SJSA1 (cell line): ENCODE measurements around the gene KCNK10. TPM values are rescaled to one million over a fixed set of nuclear protein-coding genes. Genes with fewer than 3 reads are reported as not detected.

Experiments used
- DNase-seq, 2 experiments: peaks; one replicate each; pipeline ENCODE4 v3.0.0-alpha.2; 2015 to 2020; ENCODE audit warnings: low spot score in 2 of 2, low read depth in 1 of 2
- H3K27ac ChIP-seq: fragments of 250-450 bp; sonication (Bioruptor Pico); 2 replicates; pipeline ENCODE4 v1.5.1; 2020; ENCODE audit warnings: mild to moderate bottlenecking, moderate library complexity
- H3K27me3 ChIP-seq: fragments of 250-450 bp; sonication (Bioruptor Pico); replicated peaks from 2 replicates; pipeline ENCODE4 v1.5.1; 2020; ENCODE audit warnings: mild to moderate bottlenecking, moderate library complexity
- H3K36me3 ChIP-seq: fragments of 250-450 bp; sonication (Bioruptor Pico); 2 replicates; pipeline ENCODE4 v1.5.1; 2020; ENCODE audit warnings: mild to moderate bottlenecking
- H3K4me1 ChIP-seq: fragments of 250-450 bp; sonication (Bioruptor Pico); replicated peaks from 2 replicates; pipeline ENCODE4 v1.6.1; 2021; ENCODE audit warnings: mild to moderate bottlenecking
- H3K4me3 ChIP-seq: fragments of 250-450 bp; sonication (Bioruptor Pico); 2 replicates; pipeline ENCODE4 v1.5.1; 2020; ENCODE audit warnings: mild to moderate bottlenecking
- H3K9me3 ChIP-seq: fragments of 250-450 bp; sonication (Bioruptor Pico); replicated peaks from 2 replicates; pipeline ENCODE4 v1.5.1; 2020; ENCODE audit warnings: mild to moderate bottlenecking
- total RNA-seq: library from RNA; depleted of rRNA; stranded (reverse); fragments of >200 nt; shearing (Covaris generic); gene quantifications from 2 replicates; pipeline ENCODE4 v1.2.3, GENCODE V29; 2014

KCNK10 gene
- total RNA-seq, 1 experiment from 2014 or later = not detected

DNA sequence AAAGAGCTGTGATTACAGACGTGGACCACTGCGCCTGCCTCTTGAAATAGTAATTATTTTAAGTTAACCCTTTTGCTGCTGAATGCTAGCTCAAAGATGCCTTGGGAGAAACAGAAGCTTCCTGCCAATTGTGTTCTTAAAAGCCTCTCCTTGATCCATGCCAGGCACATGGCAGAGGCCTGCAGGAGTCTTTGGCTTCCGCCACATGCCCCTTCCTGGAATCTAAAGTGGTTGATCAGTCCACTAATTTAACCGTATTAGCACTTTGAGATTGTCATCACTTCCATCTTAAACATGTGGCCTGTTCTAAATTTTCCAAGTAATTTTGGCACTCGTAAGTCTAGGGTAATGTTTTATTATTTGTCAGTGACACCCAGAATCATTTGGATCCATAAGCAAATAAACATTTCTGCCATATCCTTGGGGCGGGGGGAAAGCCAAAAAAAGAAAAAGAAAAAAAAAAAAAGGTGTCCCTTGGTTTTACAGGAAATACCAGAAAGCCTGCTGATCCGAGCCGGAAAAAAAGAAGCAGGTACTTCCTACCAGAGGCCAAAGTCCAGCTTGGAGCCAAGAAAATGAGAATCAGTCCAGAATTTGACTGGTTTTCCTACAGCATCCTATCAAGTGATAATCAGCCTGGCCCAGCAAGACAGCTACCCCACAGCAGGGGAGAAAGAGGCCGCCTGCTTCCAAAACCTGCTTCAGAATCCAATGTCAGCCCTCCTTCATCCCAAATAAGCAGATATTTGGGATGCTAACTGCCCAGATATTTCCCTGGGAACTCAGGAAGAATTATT is 104.8 kb downstream of the KCNK10 start:
- Histone ChIP-seq H3K27me3 (no peaks in the 10 kb centered on the region), H3K9me3 (no peaks in the 10 kb centered on the region)
- DNase-seq = no peak

DNA sequence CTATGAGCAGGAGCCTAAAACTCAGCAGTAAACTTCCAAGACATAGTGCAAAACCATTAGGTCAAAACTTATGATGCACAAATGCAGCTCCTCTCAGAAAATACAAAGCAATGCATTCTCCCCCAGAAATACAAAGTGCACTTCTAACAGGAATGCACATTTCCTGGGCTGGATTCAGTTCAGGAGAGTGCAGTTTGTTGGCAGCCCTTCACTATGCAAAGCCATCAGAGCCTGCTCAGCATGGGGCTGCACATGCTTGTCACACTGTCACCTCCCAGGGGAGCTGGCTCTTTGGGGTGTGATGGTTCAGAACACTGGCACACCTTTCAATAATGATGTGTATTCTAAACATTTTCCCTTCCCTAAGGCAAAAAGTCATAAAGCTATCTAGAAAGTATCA is 110.4 kb downstream of the KCNK10 start:
- Histone ChIP-seq H3K4me1 (no peaks in the 10 kb centered on the region), H3K4me3 (no peak overlapping the region), H3K27me3 (no peaks in the 10 kb centered on the region), H3K27ac (no peak overlapping the region), H3K9me3 (no peaks in the 10 kb centered on the region), H3K36me3 (no peaks in the 10 kb centered on the region)
- no peak for DNase-seq

More for the DNA sequence above, 104.8 kb downstream of the KCNK10 start:
- no peak overlapping the region for H3K4me3 ChIP-seq
- no peaks in the 10 kb centered on the region for H3K36me3 ChIP-seq
- no peaks in the 10 kb centered on the region for H3K4me1 ChIP-seq
- no peak overlapping the region for H3K27ac ChIP-seq

DNA sequence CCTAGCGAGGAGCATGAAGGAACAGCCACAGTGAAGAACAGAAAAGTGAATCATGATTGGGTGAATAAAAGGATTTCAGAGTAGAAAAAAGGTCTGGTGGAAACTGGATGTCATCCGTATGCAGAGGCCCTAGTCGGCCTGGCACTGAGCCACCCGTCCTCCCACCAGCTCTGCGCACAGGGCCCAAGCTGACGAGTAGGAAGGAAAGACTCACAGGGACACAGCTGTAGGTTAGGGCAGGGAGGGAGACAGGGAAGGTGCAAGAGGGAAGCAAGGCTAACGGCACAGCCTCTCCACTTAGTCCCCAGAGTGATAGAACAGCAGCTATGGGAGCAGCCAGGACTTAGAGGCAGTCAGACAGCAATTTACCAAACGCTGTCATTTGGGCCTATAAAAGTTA is 112.6 kb downstream of the KCNK10 start:
- H3K36me3 ChIP-seq = no peaks in the 10 kb centered on the region
- H3K27me3 ChIP-seq = no peaks in the 10 kb centered on the region
- no peak for DNase-seq
- no peak overlapping the region for H3K27ac ChIP-seq
- no peaks in the 10 kb centered on the region for H3K9me3 ChIP-seq
- H3K4me1 ChIP-seq = no peaks in the 10 kb centered on the region
- H3K4me3 ChIP-seq = no peak overlapping the region

DNA sequence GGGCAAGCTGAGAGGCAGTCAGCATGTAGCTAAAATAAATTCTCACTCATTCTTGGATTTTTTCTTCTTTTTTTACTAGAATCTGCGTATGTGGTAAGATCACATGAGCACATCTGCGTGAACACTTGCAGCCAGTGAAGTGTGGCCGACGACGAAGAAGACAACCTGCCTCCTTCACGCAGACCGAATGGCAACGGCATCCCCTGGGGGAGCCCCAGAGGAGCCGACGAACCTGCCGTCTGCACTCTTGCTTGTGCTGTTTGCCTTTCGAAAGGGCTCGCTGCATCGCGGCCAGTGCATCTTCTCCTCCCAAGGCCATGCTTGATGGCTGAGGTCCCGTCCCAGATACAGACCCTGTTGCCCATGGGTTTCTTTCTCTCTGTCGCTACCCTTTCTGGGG is 113.8 kb downstream of the KCNK10 start:
- no peaks in the 10 kb centered on the region for H3K27me3 ChIP-seq

DNA sequence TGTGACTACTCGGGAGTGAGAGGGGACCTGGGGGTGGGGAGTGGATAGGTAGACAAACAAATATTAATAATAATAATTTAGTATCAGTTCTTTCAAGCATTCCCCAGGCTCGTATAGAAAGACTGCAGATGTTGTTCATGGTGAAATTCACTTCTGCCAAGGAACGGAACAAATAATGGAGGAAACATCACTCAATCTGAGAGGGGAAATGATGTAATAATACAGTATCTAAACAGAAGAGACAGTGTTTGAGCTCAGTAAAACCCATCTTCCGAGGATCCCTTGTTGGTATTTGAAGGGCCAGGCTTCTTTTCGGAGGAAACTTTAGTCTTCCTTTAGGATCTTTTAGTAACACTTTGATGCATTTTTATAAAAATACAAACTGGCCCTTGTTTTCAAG is 114.2 kb downstream of the KCNK10 start:
- DNase-seq = no peak
- no peaks in the 10 kb centered on the region for H3K4me1 ChIP-seq
- no peaks in the 10 kb centered on the region for H3K27me3 ChIP-seq
- H3K9me3 ChIP-seq = no peaks in the 10 kb centered on the region
- H3K4me3 ChIP-seq = no peak overlapping the region
- H3K27ac ChIP-seq = no peak overlapping the region
- H3K36me3 ChIP-seq = no peaks in the 10 kb centered on the region

More for the DNA sequence above, 113.8 kb downstream of the KCNK10 start:
- H3K4me3 ChIP-seq = no peak overlapping the region
- H3K9me3 ChIP-seq = no peaks in the 10 kb centered on the region
- DNase-seq = no peak
- H3K4me1 ChIP-seq = no peaks in the 10 kb centered on the region
- no peak overlapping the region for H3K27ac ChIP-seq
- H3K36me3 ChIP-seq = no peaks in the 10 kb centered on the region

DNA sequence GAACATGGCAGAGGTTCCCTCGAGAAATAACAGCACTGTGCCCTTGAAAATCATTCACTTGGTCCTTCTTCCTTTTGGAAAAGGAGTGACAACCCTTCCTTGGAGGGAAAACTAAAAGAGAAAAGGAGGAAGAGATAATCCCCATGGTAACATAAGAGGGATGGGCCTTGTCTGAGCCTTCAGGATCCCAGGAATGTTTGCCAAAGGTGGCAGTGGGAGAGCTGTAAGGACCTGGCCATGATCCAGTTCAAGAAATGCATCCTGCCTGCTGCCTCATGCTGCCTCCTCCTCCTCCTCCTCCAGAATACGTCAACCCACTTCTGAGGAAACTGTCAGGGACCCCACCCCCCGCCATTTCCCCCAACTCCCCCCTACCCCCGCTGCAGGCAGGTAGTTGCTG is 118.8 kb downstream of the KCNK10 start:
- Histone ChIP-seq H3K36me3 (no peaks in the 10 kb centered on the region), H3K27ac (no peak overlapping the region), H3K4me3 (no peak overlapping the region), H3K4me1 (no peaks in the 10 kb centered on the region), H3K27me3 (no peaks in the 10 kb centered on the region), H3K9me3 (no peaks in the 10 kb centered on the region)
- DNase-seq = no peak

DNA sequence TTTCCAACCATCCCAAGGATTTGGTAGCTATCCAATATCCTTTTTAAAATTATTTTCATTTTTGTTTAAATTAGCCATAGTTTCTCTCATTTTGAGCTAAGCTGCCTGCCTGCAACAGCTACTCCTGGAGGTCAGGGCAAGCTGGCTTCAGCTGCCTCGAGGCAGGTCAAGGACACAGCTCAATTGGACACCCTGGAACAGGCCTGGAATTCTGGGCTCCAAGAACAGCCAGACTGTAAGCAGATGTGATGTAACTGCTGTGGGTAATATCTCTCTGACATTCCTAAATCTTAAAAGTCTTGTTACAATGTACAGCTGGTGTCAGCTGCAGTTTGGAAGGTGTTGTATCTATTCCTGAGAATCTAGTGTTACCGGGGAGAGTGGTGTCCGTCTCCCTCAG is 119.8 kb downstream of the KCNK10 start:
- no peaks in the 10 kb centered on the region for H3K36me3 ChIP-seq
- no peak overlapping the region for H3K4me3 ChIP-seq

DNA sequence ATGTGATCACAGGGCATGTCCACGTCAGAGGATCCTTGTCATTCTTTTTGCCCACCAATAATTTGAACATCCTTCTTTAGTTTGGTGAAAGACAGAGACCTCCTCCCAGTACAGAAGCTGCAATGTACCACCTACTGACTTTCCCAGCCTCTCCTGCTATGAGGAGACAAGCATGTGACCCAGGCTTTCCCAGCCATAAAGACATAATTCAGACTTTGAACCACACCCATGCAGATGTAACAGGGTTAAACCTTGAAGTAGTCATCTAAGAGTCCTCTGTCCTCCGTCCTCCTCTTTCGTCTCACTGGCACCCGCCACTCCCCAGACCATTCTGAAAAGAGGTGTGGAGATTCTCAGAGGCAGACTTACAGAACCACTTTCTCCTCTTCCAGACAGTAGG is 120.8 kb downstream of the KCNK10 start:
- Histone ChIP-seq H3K27me3 (no peaks in the 10 kb centered on the region), H3K27ac (no peak overlapping the region), H3K4me1 (no peaks in the 10 kb centered on the region), H3K36me3 (no peaks in the 10 kb centered on the region), H3K9me3 (no peaks in the 10 kb centered on the region), H3K4me3 (no peak overlapping the region)
- DNase-seq = no peak

More for the DNA sequence above, 119.8 kb downstream of the KCNK10 start:
- Histone ChIP-seq H3K27ac (no peak overlapping the region), H3K27me3 (no peaks in the 10 kb centered on the region), H3K9me3 (no peaks in the 10 kb centered on the region), H3K4me1 (no peaks in the 10 kb centered on the region)
- no peak for DNase-seq

DNA sequence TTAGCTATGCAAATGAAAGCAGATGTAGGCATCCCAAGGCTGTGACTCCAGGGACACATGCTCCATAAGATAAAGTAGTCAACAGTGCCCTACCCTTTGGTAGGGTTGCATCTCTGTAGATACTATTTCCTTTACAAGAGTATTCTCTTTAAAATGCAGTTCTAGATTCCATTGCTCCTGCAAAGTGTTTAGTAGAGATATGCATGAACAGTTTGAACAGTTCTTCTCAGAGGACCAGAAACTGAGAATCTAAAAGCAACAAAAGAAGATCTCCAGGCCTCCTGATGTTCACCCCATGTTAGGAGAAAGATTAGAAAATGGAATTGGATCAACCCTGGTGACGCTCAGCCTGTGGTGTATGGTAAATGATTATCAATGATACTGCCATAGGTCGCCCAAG is 121.2 kb downstream of the KCNK10 start:
- H3K4me1 ChIP-seq = no peaks in the 10 kb centered on the region
- H3K9me3 ChIP-seq = no peaks in the 10 kb centered on the region
- no peak for DNase-seq
- H3K27me3 ChIP-seq = no peaks in the 10 kb centered on the region
- no peak overlapping the region for H3K27ac ChIP-seq
- no peaks in the 10 kb centered on the region for H3K36me3 ChIP-seq
- H3K4me3 ChIP-seq = no peak overlapping the region

DNA sequence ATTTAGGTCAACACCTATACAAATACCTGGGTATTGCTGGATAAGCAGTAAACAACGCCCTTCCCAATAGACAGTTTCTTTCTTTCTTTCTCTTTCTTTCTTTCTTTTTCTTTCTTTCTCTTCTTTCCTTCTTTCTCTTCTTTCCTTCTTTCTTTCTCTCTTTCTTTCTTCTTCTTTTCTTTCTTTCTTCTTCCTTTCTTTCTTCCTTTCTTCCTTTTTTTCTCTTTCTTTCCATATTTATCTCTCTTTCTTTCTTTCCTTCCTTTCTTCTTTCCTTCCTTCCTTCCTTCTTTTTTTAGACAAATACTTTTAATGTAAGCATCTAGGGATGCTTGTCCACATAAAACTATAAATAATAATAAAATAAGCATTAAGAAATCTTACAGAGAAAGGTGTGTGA is 123.2 kb downstream of the KCNK10 start:
- H3K9me3 ChIP-seq = no peaks in the 10 kb centered on the region
- no peak overlapping the region for H3K27ac ChIP-seq
- no peaks in the 10 kb centered on the region for H3K4me1 ChIP-seq
- no peak for DNase-seq
- H3K27me3 ChIP-seq = peaks cover 4% of the 10 kb centered on the region; the same call in 1 of the 2 replicates
- no peaks in the 10 kb centered on the region for H3K36me3 ChIP-seq
- no peak overlapping the region for H3K4me3 ChIP-seq

DNA sequence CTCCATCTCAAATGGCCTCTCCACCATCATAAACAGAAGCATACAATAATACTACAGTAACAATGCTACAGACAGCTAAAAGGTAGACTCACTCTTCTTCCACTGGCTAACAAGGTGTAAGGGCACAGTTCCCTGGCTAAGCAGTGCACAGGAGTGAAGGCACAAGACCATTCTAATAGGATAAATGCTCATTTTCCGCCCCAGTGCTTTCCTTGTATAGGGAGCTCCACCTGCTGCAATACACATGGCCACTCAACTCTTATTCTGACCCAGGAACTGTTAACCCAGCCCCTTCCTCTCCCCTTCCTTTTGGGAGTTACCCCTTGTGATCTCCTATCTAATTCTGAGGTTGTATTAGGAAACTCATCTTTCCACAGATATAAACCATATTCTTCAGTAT is 124.6 kb downstream of the KCNK10 start:
- Histone ChIP-seq H3K36me3 (no peaks in the 10 kb centered on the region), H3K27me3 (peaks cover 11% of the 10 kb centered on the region), H3K9me3 (no peaks in the 10 kb centered on the region), H3K4me3 (no peak overlapping the region), H3K4me1 (no peaks in the 10 kb centered on the region), H3K27ac (no peak overlapping the region)
- no peak for DNase-seq

DNA sequence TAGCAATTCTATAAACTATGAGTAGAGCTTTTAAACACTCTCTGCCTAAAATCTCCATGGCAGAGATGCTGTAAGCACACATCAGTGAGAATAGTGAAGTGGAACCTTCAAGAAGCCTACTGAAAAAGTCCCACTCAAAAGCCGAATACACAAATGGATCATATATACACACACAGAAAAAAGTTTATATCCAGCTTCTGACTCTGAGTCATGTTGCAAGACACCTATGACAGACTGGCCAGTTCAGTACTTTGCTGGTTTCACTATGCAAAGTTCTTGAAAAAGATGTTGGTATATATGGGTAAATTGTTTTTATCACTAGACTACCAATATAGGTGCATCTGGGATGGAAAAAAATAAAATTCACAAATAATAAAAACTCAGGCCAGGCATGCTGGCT is 126.1 kb downstream of the KCNK10 start:
- no peak for DNase-seq
- Histone ChIP-seq H3K27me3 (peaks cover 14% of the 10 kb centered on the region), H3K27ac (no peak overlapping the region), H3K4me3 (no peak overlapping the region), H3K9me3 (no peaks in the 10 kb centered on the region), H3K4me1 (no peaks in the 10 kb centered on the region), H3K36me3 (no peaks in the 10 kb centered on the region)

DNA sequence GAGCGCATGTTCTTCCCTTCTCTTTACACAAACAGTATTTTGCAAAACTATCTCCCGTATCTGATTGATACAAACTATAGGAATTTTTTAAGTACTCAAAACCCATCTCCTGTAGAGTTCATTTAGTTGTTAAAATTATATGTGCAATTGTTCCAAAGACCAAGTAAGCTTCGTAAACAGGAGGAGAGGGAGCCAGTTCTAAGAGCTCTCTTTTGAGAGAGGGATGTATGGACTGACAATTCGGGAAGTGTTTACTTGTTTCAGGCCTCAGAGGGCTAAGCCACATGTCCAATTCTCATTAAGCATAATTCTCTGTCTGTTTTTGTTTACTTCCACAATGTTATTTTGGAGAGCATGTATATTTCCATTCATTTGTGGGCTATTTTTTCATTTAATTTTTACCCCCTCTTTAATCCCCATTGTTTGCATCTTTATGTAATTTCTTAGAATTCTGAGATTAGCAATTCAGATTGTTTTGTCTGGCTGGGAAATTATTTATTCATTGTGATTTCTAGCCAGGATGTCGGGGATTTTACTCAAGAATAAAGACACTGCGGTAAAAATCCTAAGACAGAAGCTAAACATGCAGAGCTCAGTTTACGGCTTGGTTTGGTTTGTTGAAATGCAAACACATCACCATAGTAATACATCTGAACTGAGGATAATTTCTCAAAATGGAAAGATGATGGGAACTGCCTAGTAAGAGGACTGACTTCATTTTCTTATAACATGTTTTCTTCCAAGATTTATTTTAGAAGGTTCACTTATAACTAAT is 126.8 kb downstream of the KCNK10 start:
- Histone ChIP-seq H3K27ac (no peak overlapping the region), H3K4me1 (no peaks in the 10 kb centered on the region), H3K36me3 (no peaks in the 10 kb centered on the region), H3K9me3 (no peaks in the 10 kb centered on the region), H3K27me3 (peaks cover 14% of the 10 kb centered on the region), H3K4me3 (no peak overlapping the region)
- no peak for DNase-seq

DNA sequence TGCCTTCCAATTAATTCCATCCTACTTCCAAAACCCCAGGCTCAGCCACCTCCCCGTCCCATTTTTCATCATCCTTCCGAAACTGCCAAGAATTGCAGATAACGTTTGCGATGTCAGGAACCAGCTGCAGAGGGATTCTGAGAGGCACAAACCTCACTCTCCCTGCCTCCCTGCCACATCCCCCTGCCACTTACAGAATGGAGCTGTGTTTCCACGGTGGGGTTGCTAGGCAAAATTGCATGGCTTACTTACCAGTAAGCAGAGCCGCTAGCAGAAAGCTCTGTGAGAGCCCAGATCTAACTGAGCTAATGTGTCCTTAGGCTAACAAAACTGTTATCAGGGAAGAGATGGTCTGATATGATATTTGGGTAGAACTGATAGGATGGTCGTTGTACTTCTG is 127.4 kb downstream of the KCNK10 start:
- H3K36me3 ChIP-seq = no peaks in the 10 kb centered on the region
- H3K27ac ChIP-seq = no peak overlapping the region
- H3K27me3 ChIP-seq = peaks cover 14% of the 10 kb centered on the region
- H3K9me3 ChIP-seq = no peaks in the 10 kb centered on the region
- no peak for DNase-seq
- H3K4me3 ChIP-seq = no peak overlapping the region
- no peaks in the 10 kb centered on the region for H3K4me1 ChIP-seq
